Ovary (tissue), 9 donors: ENCODE results near the gene IWS1. TPM values are rescaled to one million over a fixed set of nuclear protein-coding genes. Genes with fewer than 3 reads are reported as not detected.
"Not testable (repeated sequence)": the region's sequence is repeated elsewhere in the genome, so short reads cannot be mapped to it uniquely, and the experiment has no call there.

ENCODE experiments used
- DNase-seq, 5 donors: peaks; one replicate each; pipeline ENCODE4 v3.0.0-alpha.2; 2019 to 2020
- H3K27ac ChIP-seq, 2 donors: fragments of 200-600 bp; one replicate each; pipeline versions ENCODE4 v1.5.1 to v1.8.0; 2019 to 2022
- H3K27me3 ChIP-seq: fragments of 200-600 bp; one replicate; pipeline ENCODE4 v1.8.0; 2022
- H3K36me3 ChIP-seq: fragments of 200-600 bp; sonication (generic); one replicate; pipeline ENCODE4 v1.5.1; 2019
- H3K4me1 ChIP-seq: one replicate; pipeline ENCODE4 v1.8.1; 2013; ENCODE audit warnings: mild to moderate bottlenecking, moderate library complexity; ENCODE audit not compliant: insufficient read depth
- H3K4me3 ChIP-seq: fragments of 200-600 bp; sonication (generic); one replicate; pipeline ENCODE4 v1.5.1; 2017
- H3K9me3 ChIP-seq, 2 donors: fragments of 200-600 bp in 1 of 2; sonication (generic) in 1 of 2; one replicate each; pipeline versions ENCODE4 v1.5.1 to v1.8.1; 2013 to 2019; ENCODE audit warnings: mild to moderate bottlenecking in 1 of 2, moderate library complexity in 1 of 2
- EP300 ChIP-seq: sonication (generic); formaldehyde crosslinking; IDR thresholded peaks from one replicate; pipeline ENCODE4 v1.6.1; 2017; ENCODE audit warnings: antibody characterized with exemption
- POLR2A ChIP-seq: fragments of 450-650 bp; IDR thresholded peaks from one replicate; pipeline ENCODE4 v1.6.1; 2017; ENCODE audit warnings: antibody characterized with exemption, mild to moderate bottlenecking, moderate library complexity
- WGBS, 3 donors: extraction: QIAGEN DNeasy Blood & Tissue Kit in 1 of 3; methylation state at CpG; one replicate each; pipeline versions ENCODE4 v1.1.5 to v1.1.7; 2013 to 2017; 5-methylcytosine and 5-hydroxymethylcytosine counted together
- intact Hi-C, 4 donors: fragments of 100-400 bp; cut with DNase I; formaldehyde crosslinking; loops; one replicate each; pipeline versions ENCODE4 v1.11.0 to v1.15.1; 2022 to 2023
- polyA plus RNA-seq, 2 donors: library from polyadenylated mRNA; stranded (reverse); fragments of 200-250 nt in 1 of 2; fragments of 350-450 nt in 1 of 2; fragmentation: Illumina TruSeq in 1 of 2; extraction: RNeasy Lipid Tissue Mini Kit (QIAGEN cat#74804) in 1 of 2; gene quantifications; one replicate each; pipeline ENCODE4 v1.2.3, GENCODE V29; 2013 to 2014
- total RNA-seq, 7 donors: library from RNA; depleted of rRNA in 2 of 7; stranded (reverse); fragments of >200 nt in 2 of 7; fragmentation: NEBNext Ultra II Directional in 3 of 7; extraction: Animal tissue kit (Norgen Biotek cat#: 25700) in 3 of 7; gene quantifications; one replicate each; pipeline versions ENCODE4 v1.1.0 to v1.2.4, GENCODE V29; 2016 to 2023
- TF ChIP-seq, protein P1 (sequence below), 3 donors: fragments of 450-650 bp in 2 of 3; fragments of 200-600 bp in 1 of 3; IDR thresholded peaks; one replicate each; pipeline versions ENCODE4 v1.5.1 to v1.8.0; 2016 to 2022; ENCODE audit warnings: antibody characterized with exemption in 3 of 3, mild to moderate bottlenecking in 1 of 3
- donor health status: DM: no; HTN: no; CAD: no; lungs with moderate emphysema.
- donor health status: DM: no; HTN: no; CAD: no.
- donor health status: Bipolar disorder and iron deficiency.
- donor health status: DM: yes; HTN: yes; CAD: no.
- donor health status: DM: no; HTN: no; CAD: no.
- donor health status: DM: yes; HTN: yes; CAD: no.

IWS1 gene
- total and polyA plus RNA-seq, 9 donors, result 13.9 to 29.0 (median 25.8) TPM

DNA sequence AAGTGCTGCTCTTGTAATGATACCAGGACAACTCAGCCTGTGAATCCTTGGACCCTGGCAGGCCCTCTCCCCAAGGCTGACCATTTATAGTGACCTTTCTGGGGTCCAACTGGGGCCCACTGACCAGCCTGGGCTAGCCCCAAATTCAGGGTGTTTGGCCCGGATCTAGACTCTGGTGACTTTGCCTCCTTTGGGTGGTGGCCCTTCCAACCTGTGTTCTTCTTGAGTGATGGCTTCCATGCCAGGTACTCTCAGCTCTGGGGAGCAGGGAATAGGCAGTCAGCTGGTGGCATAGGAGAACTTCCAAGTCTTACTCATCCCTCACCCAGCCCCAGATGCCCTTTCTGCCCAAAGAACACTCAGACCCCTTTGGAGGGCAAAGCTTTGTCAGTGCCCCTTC, 19.5 kb upstream of the IWS1 start:
- intact Hi-C loops, result no loop called here
- no peaks in the 10 kb centered on the region for H3K27me3 ChIP-seq
- H3K27ac ChIP-seq, result no peak overlapping the region
- no peaks in the 10 kb centered on the region for H3K4me1 ChIP-seq
- DNase-seq, result no peak
- H3K36me3 ChIP-seq, result no peaks in the 10 kb centered on the region
- TF ChIP-seq EP300 (no peak), POLR2A (no peak)
- TF ChIP-seq, protein P1, sequence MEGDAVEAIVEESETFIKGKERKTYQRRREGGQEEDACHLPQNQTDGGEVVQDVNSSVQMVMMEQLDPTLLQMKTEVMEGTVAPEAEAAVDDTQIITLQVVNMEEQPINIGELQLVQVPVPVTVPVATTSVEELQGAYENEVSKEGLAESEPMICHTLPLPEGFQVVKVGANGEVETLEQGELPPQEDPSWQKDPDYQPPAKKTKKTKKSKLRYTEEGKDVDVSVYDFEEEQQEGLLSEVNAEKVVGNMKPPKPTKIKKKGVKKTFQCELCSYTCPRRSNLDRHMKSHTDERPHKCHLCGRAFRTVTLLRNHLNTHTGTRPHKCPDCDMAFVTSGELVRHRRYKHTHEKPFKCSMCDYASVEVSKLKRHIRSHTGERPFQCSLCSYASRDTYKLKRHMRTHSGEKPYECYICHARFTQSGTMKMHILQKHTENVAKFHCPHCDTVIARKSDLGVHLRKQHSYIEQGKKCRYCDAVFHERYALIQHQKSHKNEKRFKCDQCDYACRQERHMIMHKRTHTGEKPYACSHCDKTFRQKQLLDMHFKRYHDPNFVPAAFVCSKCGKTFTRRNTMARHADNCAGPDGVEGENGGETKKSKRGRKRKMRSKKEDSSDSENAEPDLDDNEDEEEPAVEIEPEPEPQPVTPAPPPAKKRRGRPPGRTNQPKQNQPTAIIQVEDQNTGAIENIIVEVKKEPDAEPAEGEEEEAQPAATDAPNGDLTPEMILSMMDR (IDR thresholded peaks at IDR 0.05), result no peak
- H3K9me3 ChIP-seq, result no peaks in the 10 kb centered on the region
- no peak overlapping the region for H3K4me3 ChIP-seq
- 97 to 100% (median 100%) methylated on average over 1 of the region's 1 CpG for WGBS, 3 donors

DNA sequence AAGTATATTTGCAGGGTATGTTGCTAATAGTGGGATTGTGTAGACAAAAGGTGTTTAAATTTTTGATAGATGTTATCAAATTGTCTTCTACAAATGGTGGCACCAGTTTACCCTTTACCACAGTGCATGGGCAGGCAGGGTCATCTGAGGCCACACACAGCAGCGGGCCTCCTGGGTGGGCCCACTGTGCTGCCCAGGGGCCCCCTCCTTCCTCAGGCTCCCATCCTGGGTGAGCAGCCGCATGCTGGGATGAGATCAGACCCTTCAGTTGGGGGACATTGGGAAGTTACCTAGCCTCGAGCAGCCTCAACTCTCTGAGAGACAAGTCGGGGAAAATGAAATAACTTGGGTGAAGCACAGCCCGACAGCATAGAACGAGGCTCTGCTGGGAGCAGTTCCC, 18.9 kb upstream of the IWS1 start:
- DNase-seq, result no peak
- H3K4me3 ChIP-seq, result no peak overlapping the region
- intact Hi-C loops, result no loop called here
- 59 to 85% (median 64%) methylated on average over 6 of the region's 6 CpGs for WGBS, 3 donors
- no peaks in the 10 kb centered on the region for H3K9me3 ChIP-seq
- H3K4me1 ChIP-seq, result no peaks in the 10 kb centered on the region
- H3K36me3 ChIP-seq, result no peaks in the 10 kb centered on the region
- H3K27ac ChIP-seq, result no peak overlapping the region
- TF ChIP-seq EP300 (no peak), POLR2A (no peak)
- TF ChIP-seq, protein P1 (IDR thresholded peaks at IDR 0.05), result no peak
- no peaks in the 10 kb centered on the region for H3K27me3 ChIP-seq

DNA sequence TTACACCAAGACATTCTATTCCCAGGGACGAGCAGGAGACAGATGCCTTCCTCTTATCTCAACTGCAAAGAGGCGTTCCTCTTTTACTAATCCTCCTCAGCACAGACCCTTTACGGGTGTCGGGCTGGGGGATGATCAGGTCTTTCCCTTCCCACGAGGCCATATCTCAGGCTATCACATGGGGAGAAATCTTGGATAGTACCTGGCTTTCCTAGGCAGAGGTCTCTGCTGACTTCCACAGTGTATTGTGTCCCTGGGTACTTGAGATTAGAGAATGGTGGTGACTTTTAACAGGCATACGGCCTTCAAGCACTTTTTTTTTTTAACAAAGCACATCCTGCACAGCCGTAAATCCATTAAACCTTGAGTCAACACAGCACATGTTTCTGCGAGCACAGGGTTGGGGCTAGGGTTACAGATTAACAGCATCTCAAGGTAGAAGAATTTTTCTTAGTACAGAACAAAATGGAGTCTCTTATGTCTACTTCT, 16.8 kb upstream of the IWS1 start:
- 22 to 27% (median 25%) methylated on average over 8 of the region's 8 CpGs for WGBS, 3 donors
- H3K9me3 ChIP-seq, H3K36me3 ChIP-seq, intact Hi-C loops, H3K4me1 ChIP-seq, DNase-seq, H3K27ac ChIP-seq, H3K27me3 ChIP-seq, H3K4me3 ChIP-seq: not testable (repeated sequence)

DNA sequence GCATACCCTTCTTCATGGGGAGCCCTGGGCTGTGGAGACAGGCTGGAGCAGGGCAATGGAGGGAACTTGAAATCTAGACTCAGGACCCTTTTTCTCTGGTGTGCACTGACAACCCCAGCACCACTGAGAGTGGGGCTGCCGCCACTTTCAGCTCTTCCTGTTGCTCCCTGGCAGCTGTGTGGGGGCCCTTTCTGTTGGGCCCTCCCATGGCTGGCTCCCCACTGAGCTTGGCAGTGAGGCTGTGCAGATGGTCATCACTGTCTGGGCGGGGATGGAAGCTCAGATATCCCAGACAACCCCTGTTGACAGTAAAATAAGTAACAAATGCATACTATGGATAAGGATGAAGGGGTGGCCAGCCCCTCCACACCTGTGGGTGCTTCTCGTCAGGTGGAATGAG, 15.9 kb upstream of the IWS1 start:
- intact Hi-C loops, result no loop called here
- WGBS, 3 donors, result 86 to 91% (median 86%) methylated on average over 3 of the region's 3 CpGs

DNA sequence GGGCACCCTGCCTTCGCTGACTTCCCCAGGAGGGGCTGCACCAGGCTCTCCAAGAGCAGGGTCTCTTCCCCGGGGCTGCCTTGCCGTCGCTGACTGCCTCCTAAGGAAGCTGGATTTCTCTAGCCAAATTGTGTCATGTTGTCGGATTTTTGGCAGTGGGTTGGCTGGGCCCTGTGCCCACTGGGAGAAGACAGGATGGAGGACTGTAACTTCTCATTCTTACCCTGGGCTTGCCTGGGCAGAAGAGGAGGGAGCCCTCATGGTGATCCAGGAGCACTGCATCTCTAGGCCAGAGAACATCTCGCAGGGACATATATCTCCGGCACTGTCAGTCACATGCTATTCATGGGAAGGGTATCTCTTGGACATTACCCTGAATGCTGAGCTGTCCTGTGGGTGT, 15.5 kb upstream of the IWS1 start:
- TF ChIP-seq, protein P1 (IDR thresholded peaks at IDR 0.05), result no peak
- TF ChIP-seq POLR2A (no peak), EP300 (no peak)
- H3K27me3 ChIP-seq, result no peaks in the 10 kb centered on the region
- H3K9me3 ChIP-seq, result no peaks in the 10 kb centered on the region
- peak in 1 of 5 donors; percentile 36 for DNase-seq
- 71 to 72% (median 72%) methylated on average over 6 to 7 of the region's 7 CpGs for WGBS, 3 donors
- H3K27ac ChIP-seq, result no peak overlapping the region
- H3K4me3 ChIP-seq, result no peak overlapping the region
- intact Hi-C loops, result no loop called here
- H3K4me1 ChIP-seq, result no peaks in the 10 kb centered on the region
- H3K36me3 ChIP-seq, result no peaks in the 10 kb centered on the region

More for the DNA sequence above, 15.9 kb upstream of the IWS1 start:
- no peak for DNase-seq
- no peak for TF ChIP-seq EP300
- TF ChIP-seq POLR2A, result no peak
- TF ChIP-seq, protein P1 (IDR thresholded peaks at IDR 0.05), result no peak
- Histone ChIP-seq H3K9me3 (no peaks in the 10 kb centered on the region), H3K27ac (no peak overlapping the region), H3K27me3 (no peaks in the 10 kb centered on the region), H3K36me3 (no peaks in the 10 kb centered on the region), H3K4me3 (no peak overlapping the region), H3K4me1 (no peaks in the 10 kb centered on the region)
